Upper lobe of left lung (tissue), 4 donors: Measurements from ENCODE around the gene TMEM39B.

Experiments used
- CTCF ChIP-seq, 6 experiments: fragments of 450-650 bp in 4 of 6; fragments of 200-600 bp in 2 of 6; sonication (generic) in 2 of 6; IDR thresholded peaks; one replicate each; pipeline ENCODE4 v1.5.1; 2016 to 2019; ENCODE audit warnings: antibody characterized with exemption in 6 of 6
- EP300 ChIP-seq, 4 donors: sonication (generic); formaldehyde crosslinking; IDR thresholded peaks; one replicate each; pipeline ENCODE4 v1.5.1; 2017; ENCODE audit warnings: antibody characterized with exemption in 4 of 4, control low read depth in 2 of 4

DNA sequence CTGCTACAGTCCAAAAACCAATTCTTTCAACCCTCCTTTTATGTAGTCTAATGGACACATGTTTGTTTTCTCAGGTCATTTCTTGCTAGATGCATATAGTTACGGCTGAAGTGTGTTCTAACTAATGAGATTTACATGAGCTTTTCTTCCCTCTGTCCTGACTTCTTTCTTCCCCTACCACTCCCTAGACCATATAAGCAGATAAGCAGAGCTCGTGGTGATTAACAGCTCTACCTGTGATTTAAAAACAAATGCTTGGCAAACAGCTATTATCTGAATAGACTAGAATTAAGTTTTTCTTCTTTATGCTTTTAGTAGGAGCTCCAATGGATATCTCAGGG is 40.5 kb upstream of the TMEM39B start:
- TF ChIP-seq CTCF (IDR thresholded peaks at IDR 0.05), result no peak
- no peak for TF ChIP-seq EP300 (IDR thresholded peaks at IDR 0.05)
